Measurements from ENCODE around the gene CDH4.
A peak's percentile ranks its signal among the peaks of the same experiment; 100 is the strongest.

Gene CDH4

GRCh38 chr20:61779176-61779965, 527.3 kb downstream of the CDH4 start:
- no peak for DNase-seq

GRCh38 chr20:61780066-61780465, 528.0 kb downstream of the CDH4 start:
- DNase-seq, result no peak

- DNase-seq, result no peak
Observed at GRCh38 chr20:61784801-61785566, 532.9 kb downstream of the CDH4 start.

GRCh38 chr20:61785567-61785816, 533.4 kb downstream of the CDH4 start:
- DNase-seq, result no peak

- no peak for DNase-seq
Observed at GRCh38 chr20:61786230-61786629, 534.2 kb downstream of the CDH4 start.

GRCh38 chr20:61788343-61788742, 536.3 kb downstream of the CDH4 start:
- DNase-seq, result no peak

- no peak for DNase-seq
Observed at GRCh38 chr20:61789329-61789728, 537.3 kb downstream of the CDH4 start.

- no peak for DNase-seq
Observed at GRCh38 chr20:61790116-61790827, 538.2 kb downstream of the CDH4 start.

- DNase-seq, result no peak
Observed at GRCh38 chr20:61791995-61792394, 539.9 kb downstream of the CDH4 start.

- no peak for DNase-seq
Observed at GRCh38 chr20:61795669-61796630, 543.9 kb downstream of the CDH4 start.

- no peak for DNase-seq
Observed at GRCh38 chr20:61796738-61797137, 544.7 kb downstream of the CDH4 start.

GRCh38 chr20:61797200-61797599, 545.1 kb downstream of the CDH4 start:
- DNase-seq, result peak; percentile 49

- DNase-seq, result no peak
Observed at GRCh38 chr20:61797971-61798411, 545.9 kb downstream of the CDH4 start.

GRCh38 chr20:61798632-61799031, 546.6 kb downstream of the CDH4 start:
- DNase-seq, result no peak

- DNase-seq, result no peak
Observed at GRCh38 chr20:61799394-61799923, 547.4 kb downstream of the CDH4 start.

- DNase-seq, result no peak
Observed at GRCh38 chr20:61799928-61800327, 547.9 kb downstream of the CDH4 start.

GRCh38 chr20:61800359-61801064, 548.5 kb downstream of the CDH4 start:
- DNase-seq, result no peak

GRCh38 chr20:61801065-61801360, 549.0 kb downstream of the CDH4 start:
- DNase-seq, result no peak

GRCh38 chr20:61801428-61801827, 549.4 kb downstream of the CDH4 start:
- no peak for DNase-seq

- no peak for DNase-seq
Observed at GRCh38 chr20:61801857-61802442, 549.9 kb downstream of the CDH4 start.

GRCh38 chr20:61802721-61803311, 550.8 kb downstream of the CDH4 start:
- no peak for DNase-seq

All from RPMI8226 (cell line).